H9 (cell line): ENCODE data around the gene BTD. TPM values are rescaled to one million over a fixed set of nuclear protein-coding genes. Genes with fewer than 3 reads are reported as not detected.

ENCODE experiments used
- DNase-seq: peaks from one replicate; pipeline ENCODE4 v3.0.0-alpha.2; 2017
- H2AFZ ChIP-seq: one replicate; pipeline ENCODE4 v1.6.1; 2013; ENCODE audit warnings: mild to moderate bottlenecking, low read length, control low read depth, moderate library complexity
- H2AK5ac ChIP-seq: 2 replicates; pipeline ENCODE4 v1.6.1; 2013; ENCODE audit warnings: low read length, control low read depth, mixed read lengths; ENCODE audit not compliant: insufficient read length
- H2BK120ac ChIP-seq: one replicate; pipeline ENCODE4 v1.6.1; 2013; ENCODE audit warnings: low read depth, mild to moderate bottlenecking, low read length, control low read depth, inconsistent platforms; ENCODE audit not compliant: poor library complexity, severe bottlenecking
- H2BK12ac ChIP-seq: 2 replicates; pipeline ENCODE4 v1.6.1; 2013; ENCODE audit warnings: low read length, control low read depth, mixed read lengths, low read depth; ENCODE audit not compliant: insufficient read length
- H2BK15ac ChIP-seq: 2 replicates; pipeline ENCODE4 v1.6.1; 2013; ENCODE audit warnings: low read depth, low read length, control low read depth
- H2BK20ac ChIP-seq: one replicate; pipeline ENCODE4 v1.6.1; 2013; ENCODE audit warnings: low read depth, mild to moderate bottlenecking, low read length, control low read depth, inconsistent platforms; ENCODE audit not compliant: poor library complexity, severe bottlenecking
- H2BK5ac ChIP-seq: 2 replicates; pipeline ENCODE4 v1.6.1; 2013; ENCODE audit warnings: low read length, control low read depth, mixed read lengths; ENCODE audit not compliant: insufficient read length
- H3K14ac ChIP-seq: 2 replicates; pipeline ENCODE4 v1.6.1; 2013; ENCODE audit warnings: low read length, control low read depth; ENCODE audit not compliant: insufficient read depth
- H3K18ac ChIP-seq: 2 replicates; pipeline ENCODE4 v1.6.1; 2013; ENCODE audit warnings: low read depth, mild to moderate bottlenecking, mixed read lengths, low read length, control low read depth; ENCODE audit not compliant: insufficient read length
- H3K23ac ChIP-seq: 2 replicates; pipeline ENCODE4 v1.6.1; 2013; ENCODE audit warnings: low read length, control low read depth, mixed read lengths, low read depth; ENCODE audit not compliant: insufficient read length
- H3K23me2 ChIP-seq: 2 replicates; pipeline ENCODE4 v1.6.1; 2013; ENCODE audit warnings: low read depth, mild to moderate bottlenecking, mixed read lengths, low read length, control low read depth; ENCODE audit not compliant: insufficient read length, poor library complexity, severe bottlenecking
- H3K27ac ChIP-seq: 2 replicates; pipeline ENCODE4 v1.5.1; 2013; ENCODE audit warnings: low read length, control low read depth, mixed read lengths, low read depth; ENCODE audit not compliant: insufficient read length
- H3K27me3 ChIP-seq: 2 replicates; pipeline ENCODE4 v1.6.1; 2013; ENCODE audit warnings: low read length, control low read depth, inconsistent platforms; ENCODE audit not compliant: insufficient read depth
- H3K4ac ChIP-seq: 2 replicates; pipeline ENCODE4 v1.6.1; 2013; ENCODE audit warnings: low read depth, mild to moderate bottlenecking, control low read depth, inconsistent platforms, low read length, moderate library complexity
- H3K4me1 ChIP-seq: 2 replicates; pipeline ENCODE4 v1.6.1; 2013; ENCODE audit warnings: low read length, control low read depth, inconsistent platforms; ENCODE audit not compliant: insufficient read depth
- H3K4me2 ChIP-seq: 2 replicates; pipeline ENCODE4 v1.6.1; 2013; ENCODE audit warnings: low read length, control low read depth, mixed read lengths; ENCODE audit not compliant: insufficient read length, insufficient read depth
- H3K56ac ChIP-seq: 2 replicates; pipeline ENCODE4 v1.6.1; 2013; ENCODE audit warnings: low read depth, mild to moderate bottlenecking, mixed read lengths, low read length, control low read depth; ENCODE audit not compliant: insufficient read length
- H3K79me1 ChIP-seq: 2 replicates; pipeline ENCODE4 v1.6.1; 2013; ENCODE audit warnings: low read depth, mild to moderate bottlenecking, moderate library complexity, low read length, control low read depth, inconsistent platforms; ENCODE audit not compliant: insufficient read depth, poor library complexity, severe bottlenecking
- H3K79me2 ChIP-seq: 2 replicates; pipeline ENCODE4 v1.6.1; 2013; ENCODE audit warnings: low read length, control low read depth, inconsistent platforms; ENCODE audit not compliant: insufficient read depth
- H3K9ac ChIP-seq: 2 replicates; pipeline ENCODE4 v1.6.1; 2013; ENCODE audit warnings: low read length, control low read depth, mixed read lengths; ENCODE audit not compliant: insufficient read length; ENCODE audit errors: extremely low read depth
- H3K9me3 ChIP-seq: one replicate; pipeline ENCODE4 v1.6.1; 2013; ENCODE audit warnings: low read depth, low read length, inconsistent platforms; ENCODE audit not compliant: control insufficient read depth
- H3T11ph ChIP-seq: one replicate; pipeline ENCODE4 v1.6.1; 2013; ENCODE audit warnings: mild to moderate bottlenecking, low read length, control low read depth, inconsistent platforms
- H4K20me1 ChIP-seq: one replicate; pipeline ENCODE4 v1.6.1; 2013; ENCODE audit not compliant: control insufficient read depth, insufficient read length, insufficient read depth
- H4K5ac ChIP-seq: 2 replicates; pipeline ENCODE4 v1.6.1; 2013; ENCODE audit warnings: low read depth, mild to moderate bottlenecking, mixed read lengths, low read length, control low read depth; ENCODE audit not compliant: insufficient read length
- H4K8ac ChIP-seq: replicated peaks from 2 replicates; pipeline ENCODE4 v1.6.1; 2013; ENCODE audit warnings: low read length, control low read depth, mixed read lengths, low read depth; ENCODE audit not compliant: insufficient read length
- H4K91ac ChIP-seq: 2 replicates; pipeline ENCODE4 v1.6.1; 2013; ENCODE audit warnings: low read depth, mild to moderate bottlenecking, moderate library complexity, mixed read lengths, low read length, control low read depth; ENCODE audit not compliant: insufficient read length
- H3K27ac Mint-ChIP-seq, 3 experiments: 2 replicates in 2 of 3; 3 replicates in 1 of 3; pipeline ENCODE4 v1.8.0; 2020 to 2021; ENCODE audit warnings: mixed read lengths in 3 of 3, mild to moderate bottlenecking in 1 of 3, moderate library complexity in 1 of 3
- H3K27me3 Mint-ChIP-seq: 2 replicates; pipeline ENCODE4 v1.8.0; 2021; ENCODE audit warnings: low read depth, mild to moderate bottlenecking, moderate library complexity, mixed read lengths
- H3K36me3 Mint-ChIP-seq, 3 experiments: 2 replicates in 2 of 3; 3 replicates in 1 of 3; pipeline ENCODE4 v1.8.0; 2020 to 2021; ENCODE audit warnings: low read depth in 3 of 3, mixed read lengths in 3 of 3; ENCODE audit not compliant: insufficient read depth in 1 of 3
- H3K4me1 Mint-ChIP-seq, 2 experiments: 2 replicates each; pipeline ENCODE4 v1.8.0; 2020; ENCODE audit warnings: mixed read lengths in 2 of 2
- H3K4me3 Mint-ChIP-seq, 2 experiments: 2 replicates in 1 of 2; 3 replicates in 1 of 2; pipeline ENCODE4 v1.8.0; 2020 to 2021; ENCODE audit warnings: mild to moderate bottlenecking in 2 of 2, mixed read lengths in 2 of 2, moderate library complexity in 1 of 2
- H3K9me3 Mint-ChIP-seq, 2 experiments: 2 replicates in 1 of 2; 3 replicates in 1 of 2; pipeline ENCODE4 v1.8.0; 2020; ENCODE audit warnings: mild to moderate bottlenecking in 2 of 2, mixed read lengths in 2 of 2, moderate library complexity in 1 of 2
- CTCF ChIP-seq: fragments of 200-600 bp; sonication (generic); conservative IDR thresholded peaks from 3 replicates; pipeline ENCODE4 v1.8.0; 2021; ENCODE audit warnings: antibody characterized with exemption, mild to moderate bottlenecking
- whole genome bisulfite sequencing: extraction: QIAGEN DNeasy Blood & Tissue Kit; methylation state at CpG from one replicate; pipeline ENCODE4 v1.1.7; 2013; ENCODE audit warnings: missing lambda C conversion rate, low lambda C conversion rate, mixed read lengths; ENCODE audit not compliant: insufficient read length; ENCODE audit errors: extremely low coverage; 5-methylcytosine and 5-hydroxymethylcytosine counted together
- total RNA-seq: library from RNA; stranded (reverse); gene quantifications from 2 replicates; pipeline ENCODE4 v1.2.1, GENCODE V29; 2021

BTD gene
- total RNA-seq, 1 experiment from 2014 or later: 21.5 TPM

DNA sequence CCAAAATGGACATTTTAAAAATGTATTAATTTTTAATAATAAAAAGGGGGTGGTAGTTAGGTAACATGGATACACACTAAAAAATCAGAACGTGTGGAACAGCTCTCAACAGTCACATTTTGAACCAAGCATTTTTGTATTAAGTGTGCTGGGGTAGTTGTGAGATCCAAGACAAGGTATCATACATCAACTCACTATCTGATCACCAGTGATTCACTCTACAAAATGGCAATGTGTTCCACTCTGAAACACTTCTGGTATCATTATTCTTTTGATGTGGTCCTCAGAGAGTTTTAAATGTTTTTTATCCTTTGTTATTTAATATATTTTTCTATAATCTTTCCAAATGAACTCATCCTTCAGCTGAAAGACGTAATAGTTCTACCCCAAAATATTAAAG lies 5.6 kb upstream of the BTD start:
- Histone ChIP-seq H2BK120ac (no peak overlapping the region), H3K14ac (no peak overlapping the region), H3K79me1 (peaks cover 3% of the 10 kb centered on the region), H2AK5ac (no peak overlapping the region), H2BK5ac (no peak overlapping the region), H2AFZ (no peak overlapping the region), H3K27me3 (no peaks in the 10 kb centered on the region), H4K20me1 (no peaks in the 10 kb centered on the region), H2BK20ac (no peak overlapping the region), H2BK12ac (no peak overlapping the region), H3K4ac (no peak overlapping the region), H4K5ac (no peak overlapping the region), H3K79me2 (peaks cover 4% of the 10 kb centered on the region; the same call in 1 of the 2 replicates), H3K4me1 (peaks cover 2% of the 10 kb centered on the region; the same call in 1 of the 2 replicates), H3K9me3 (no peaks in the 10 kb centered on the region), H4K91ac (no peak overlapping the region), H3K4me2 (no peak overlapping the region), H3T11ph (no peak overlapping the region), H3K23ac (no peak overlapping the region), H3K23me2 (peaks cover 4% of the 10 kb centered on the region), H3K27ac (no peak overlapping the region), H2BK15ac (no peak overlapping the region), H4K8ac (no peak overlapping the region), H3K9ac (no peak overlapping the region), H3K56ac (no peak overlapping the region), H3K18ac (no peak overlapping the region)
- no peak for TF ChIP-seq CTCF
- Mint-ChIP-seq H3K36me3 (peaks cover 17 to 59% (median 44%) of the 10 kb centered on the region in 3 experiments), H3K27me3 (no peaks in the 10 kb centered on the region), H3K4me1 (peaks cover 6 to 7% of the 10 kb centered on the region in 2 experiments), H3K9me3 (no peaks in the 10 kb centered on the region; a peak in 1 of 5 replicates), H3K27ac (no peak overlapping the region), H3K4me3 (no peak overlapping the region)
- DNase-seq: no peak
- no CpG with 5 or more reads among the region's 2 CpGs for WGBS
